ENCODE results near the gene CNTNAP2.

DNA sequence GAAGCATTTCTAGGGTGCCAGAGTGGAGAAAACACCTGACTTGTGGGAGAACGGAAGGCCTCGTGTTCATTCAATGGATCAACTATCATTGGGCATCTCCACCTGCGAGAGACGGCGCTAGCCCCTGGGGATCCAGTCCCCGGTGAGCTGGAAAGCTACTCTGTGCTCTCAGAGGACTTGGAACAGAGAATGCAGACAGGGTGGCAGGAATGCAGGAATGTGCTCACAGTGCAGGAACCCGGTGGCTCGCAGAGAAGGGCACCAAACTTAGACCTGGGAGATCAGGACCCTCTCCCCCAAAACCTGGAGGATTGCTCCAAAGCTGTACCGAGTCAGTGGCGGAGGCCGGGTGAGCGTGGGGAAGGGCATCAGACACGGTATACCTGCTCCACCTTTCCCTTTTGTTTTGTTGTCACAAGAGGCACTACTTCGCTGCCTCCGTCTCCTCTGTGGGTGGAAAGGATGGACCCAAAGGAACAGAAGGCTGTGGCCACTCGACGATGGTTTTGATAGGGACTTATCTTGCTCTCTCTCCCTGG is 1905.0 kb downstream of the CNTNAP2 start:
- TF ChIP-seq SP1 (IDR thresholded peaks at IDR 0.05), result no peak
- no peak for TF ChIP-seq TARDBP (IDR thresholded peaks at IDR 0.05)
- TF ChIP-seq, protein P1, sequence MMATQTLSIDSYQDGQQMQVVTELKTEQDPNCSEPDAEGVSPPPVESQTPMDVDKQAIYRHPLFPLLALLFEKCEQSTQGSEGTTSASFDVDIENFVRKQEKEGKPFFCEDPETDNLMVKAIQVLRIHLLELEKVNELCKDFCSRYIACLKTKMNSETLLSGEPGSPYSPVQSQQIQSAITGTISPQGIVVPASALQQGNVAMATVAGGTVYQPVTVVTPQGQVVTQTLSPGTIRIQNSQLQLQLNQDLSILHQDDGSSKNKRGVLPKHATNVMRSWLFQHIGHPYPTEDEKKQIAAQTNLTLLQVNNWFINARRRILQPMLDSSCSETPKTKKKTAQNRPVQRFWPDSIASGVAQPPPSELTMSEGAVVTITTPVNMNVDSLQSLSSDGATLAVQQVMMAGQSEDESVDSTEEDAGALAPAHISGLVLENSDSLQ (IDR thresholded peaks at IDR 0.05), result no peak
- TF ChIP-seq ZNF384 (IDR thresholded peaks at IDR 0.05), result no peak
- TF ChIP-seq ARNT (IDR thresholded peaks at IDR 0.05), result no peak
- no peak for TF ChIP-seq BHLHE40 (IDR thresholded peaks at IDR 0.05; ENCODE audit: borderline replicate concordance)
- no peak for TF ChIP-seq FOXM1 (IDR thresholded peaks at IDR 0.05; ENCODE audit: borderline replicate concordance)
- no peak for TF ChIP-seq SUZ12 (IDR thresholded peaks at IDR 0.05)
- no peak for TF ChIP-seq CTBP1 (IDR thresholded peaks at IDR 0.05; ENCODE audit: borderline replicate concordance)
- no peak for TF ChIP-seq LEF1 (IDR thresholded peaks at IDR 0.05; ENCODE audit: borderline replicate concordance)
- no peak for TF ChIP-seq ELF4 (IDR thresholded peaks at IDR 0.05)
- TF ChIP-seq FOXK2 (IDR thresholded peaks at IDR 0.05), result no peak
- no peak for TF ChIP-seq NFRKB (IDR thresholded peaks at IDR 0.05)
- no peak for TF ChIP-seq L3MBTL2 (conservative IDR thresholded peaks at IDR 0.05)
